Left lung (tissue), 10 donors: ENCODE results near the gene FLNA. TPM values are rescaled to one million over a fixed set of nuclear protein-coding genes. Genes with fewer than 3 reads are reported as not detected.

ENCODE experiments used
- ATAC-seq: fragments of 200-7000 bp; cut with Tn5 transposase; one replicate; pipeline ENCODE4 v1.9.1; 2020; ENCODE audit warnings: moderate library complexity
- DNase-seq, 4 donors: peaks; one replicate each; pipeline ENCODE4 v3.0.0-alpha.2; 2013 to 2020
- H3K27ac ChIP-seq, 2 donors: fragments of 200-600 bp; sonication (generic) in 1 of 2; one replicate each; pipeline versions ENCODE4 v1.5.0 to v1.8.0; 2020 to 2021
- H3K27me3 ChIP-seq, 2 donors: fragments of 200-600 bp; sonication (generic) in 1 of 2; one replicate each; pipeline versions ENCODE4 v1.5.0 to v1.8.0; 2020 to 2021
- H3K36me3 ChIP-seq, 2 donors: fragments of 200-600 bp; sonication (generic) in 1 of 2; one replicate each; pipeline versions ENCODE4 v1.5.0 to v1.8.0; 2020 to 2021
- H3K4me1 ChIP-seq, 2 donors: fragments of 200-600 bp; one replicate each; pipeline ENCODE4 v1.8.0; 2021
- H3K4me3 ChIP-seq, 2 donors: fragments of 200-600 bp; sonication (generic) in 1 of 2; one replicate each; pipeline versions ENCODE4 v1.5.0 to v1.8.0; 2020 to 2021; ENCODE audit warnings: mild to moderate bottlenecking in 1 of 2
- H3K9me3 ChIP-seq, 2 donors: fragments of 200-600 bp; sonication (generic) in 1 of 2; one replicate each; pipeline versions ENCODE4 v1.5.0 to v1.8.0; 2020 to 2021
- CTCF ChIP-seq, 2 donors: fragments of 200-600 bp; sonication (generic) in 1 of 2; IDR thresholded peaks; one replicate each; pipeline versions ENCODE4 v1.5.0 to v1.8.0; 2021; ENCODE audit warnings: antibody characterized with exemption in 2 of 2
- intact Hi-C, 2 donors: fragments of 100-400 bp; cut with DNase I; formaldehyde crosslinking; loops; one replicate each; pipeline versions ENCODE4 v1.11.2 to v1.14.2; 2022
- polyA plus RNA-seq, 6 donors: library from polyadenylated mRNA; unstranded; fragments of 120-200 nt; gene quantifications; one replicate each; pipeline ENCODE4 v1.2.1, GENCODE V29; 2013; ENCODE audit not compliant: insufficient read length in 6 of 6
- total RNA-seq, 2 donors: library from RNA; stranded (reverse); fragmentation: NEBNext Ultra II Directional; extraction: Animal tissue kit (Norgen Biotek cat#: 25700); gene quantifications; one replicate each; pipeline ENCODE4 v1.2.1, GENCODE V29; 2021
- donor health status: DM: no; HTN: yes; CAD: no.
- donor health status: DM: no; HTN: no; CAD: no.

Gene FLNA
- total and polyA plus RNA-seq, 8 donors, result 434 to 1,793 (median 576) TPM

GRCh38 chrX:154358829-154359228 lies 15.6 kb downstream of the FLNA start:
- TF ChIP-seq CTCF (IDR thresholded peaks at IDR 0.05), result no peak
- intact Hi-C loops, result no loop called here
- peaks cover 0 to 100% of the 10 kb centered on the region in 2 donors for H3K36me3 ChIP-seq
- no peaks in the 10 kb centered on the region for H3K9me3 ChIP-seq
- peaks cover 0 to 9% of the 10 kb centered on the region in 2 donors for H3K4me1 ChIP-seq
- ATAC-seq (no peak), DNase-seq (no peak)
- H3K27ac ChIP-seq, result no peak overlapping the region
- H3K4me3 ChIP-seq, result no peak overlapping the region
- no peaks in the 10 kb centered on the region for H3K27me3 ChIP-seq

DNA sequence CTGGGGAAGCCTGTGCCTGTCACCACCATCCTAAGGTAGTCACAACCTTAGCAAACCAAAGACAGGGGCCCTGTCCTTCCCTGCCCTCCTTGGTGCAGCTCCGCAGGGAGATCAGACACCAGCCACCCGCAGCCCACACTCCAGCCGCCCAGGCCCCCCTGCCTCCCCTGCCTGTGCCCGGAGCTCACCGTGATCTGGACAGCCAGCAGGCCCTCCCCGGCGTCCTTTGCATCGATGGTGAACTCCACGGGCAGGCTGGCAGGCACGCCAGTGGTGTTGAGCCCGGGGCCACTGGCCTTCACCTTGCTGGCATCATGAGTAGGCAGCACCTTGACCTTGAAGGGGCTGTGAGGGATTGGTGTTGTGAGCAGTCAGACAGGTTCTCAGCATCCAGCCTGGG lies 16.4 kb downstream of the FLNA start:
- DNase-seq (no peak), ATAC-seq (no peak)
- Histone ChIP-seq H3K36me3 (peaks cover 0 to 100% of the 10 kb centered on the region in 2 donors), H3K27me3 (no peaks in the 10 kb centered on the region), H3K4me3 (no peak overlapping the region), H3K4me1 (peaks cover 0 to 9% of the 10 kb centered on the region in 2 donors), H3K27ac (no peak overlapping the region), H3K9me3 (no peaks in the 10 kb centered on the region)
- intact Hi-C loops, result no loop called here
- no peak for TF ChIP-seq CTCF (IDR thresholded peaks at IDR 0.05)

DNA sequence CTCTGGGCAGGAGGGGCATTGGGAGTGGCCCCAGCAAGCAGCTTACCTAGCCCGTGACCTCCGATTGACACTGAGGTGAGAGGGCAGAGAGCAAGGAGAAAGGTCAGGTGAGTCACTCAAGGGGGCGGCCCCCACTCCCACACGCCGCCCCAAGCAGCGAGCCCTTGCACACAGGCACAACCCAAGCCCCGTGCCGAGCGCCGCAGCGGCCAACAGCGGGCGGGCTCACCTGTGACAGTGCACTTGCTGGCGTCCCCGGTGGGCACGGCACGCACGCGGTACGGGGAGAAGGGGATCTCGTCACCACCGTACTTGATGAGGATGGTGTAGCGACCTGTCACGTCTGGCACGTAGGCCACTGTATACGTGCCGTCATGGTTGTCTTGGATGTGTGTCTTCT lies 17.2 kb downstream of the FLNA start:
- intact Hi-C loops, result no loop called here
- Histone ChIP-seq H3K4me3 (no peak overlapping the region), H3K27me3 (no peaks in the 10 kb centered on the region), H3K27ac (no peak overlapping the region), H3K4me1 (peaks cover 0 to 9% of the 10 kb centered on the region in 2 donors), H3K9me3 (no peaks in the 10 kb centered on the region), H3K36me3 (peaks cover 0 to 100% of the 10 kb centered on the region in 2 donors)
- ATAC-seq (no peak), DNase-seq (no peak)
- TF ChIP-seq CTCF (IDR thresholded peaks at IDR 0.05), result no peak

DNA sequence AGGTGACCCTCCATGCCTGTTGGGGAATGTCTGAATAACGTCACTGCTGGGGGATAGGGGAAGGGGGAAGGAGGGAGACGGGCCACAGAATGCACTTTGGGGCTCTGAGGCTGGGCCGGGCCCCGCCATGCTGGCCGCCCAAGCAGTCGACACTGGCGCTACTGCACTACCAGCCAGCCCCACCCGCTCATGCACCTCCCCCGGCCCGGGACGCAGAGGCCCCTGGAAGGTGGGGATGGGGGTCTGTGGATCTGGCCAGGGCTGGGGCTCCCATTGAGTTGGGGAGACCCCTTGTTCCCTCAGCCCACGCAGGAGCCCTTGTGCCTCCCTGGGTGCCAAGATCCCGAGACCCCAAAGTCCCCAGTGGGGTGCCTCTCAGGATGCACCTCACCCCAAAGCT lies 17.8 kb downstream of the FLNA start:
- H3K27me3 ChIP-seq, result no peaks in the 10 kb centered on the region
- no peaks in the 10 kb centered on the region for H3K9me3 ChIP-seq
- peaks cover 0 to 100% of the 10 kb centered on the region in 2 donors for H3K36me3 ChIP-seq
- DNase-seq (no peak), ATAC-seq (no peak)
- H3K4me3 ChIP-seq, result no peak overlapping the region
- intact Hi-C loops, result no loop called here
- H3K27ac ChIP-seq, result no peak overlapping the region
- TF ChIP-seq CTCF (IDR thresholded peaks at IDR 0.05), result no peak
- H3K4me1 ChIP-seq, result peaks cover 0 to 15% of the 10 kb centered on the region in 2 donors

- TF ChIP-seq CTCF (IDR thresholded peaks at IDR 0.05), result no peak
- H3K27ac ChIP-seq, result peak overlapping the region; percentile 13 to 59
- no peaks in the 10 kb centered on the region for H3K9me3 ChIP-seq
- ATAC-seq (peak; percentile 1), DNase-seq (no peak)
- H3K4me1 ChIP-seq, result peaks cover 0 to 23% of the 10 kb centered on the region in 2 donors
- no peaks in the 10 kb centered on the region for H3K27me3 ChIP-seq
- peaks cover 0 to 100% of the 10 kb centered on the region in 2 donors for H3K36me3 ChIP-seq
- intact Hi-C loops, result no loop called here
- H3K4me3 ChIP-seq, result no peak overlapping the region
Observed at GRCh38 chrX:154355776-154356140, 18.7 kb downstream of the FLNA start.
